GM12878 (cell line): ENCODE data around the gene FGF1.

Experiments
- GABPA ChIP-seq: IDR thresholded peaks from 2 replicates; pipeline ENCODE4 v1.6.1; 2014; ENCODE audit warnings: antibody characterized with exemption, low read depth, mild to moderate bottlenecking, inconsistent platforms
- IKZF1 ChIP-seq: fragments of 450-650 bp; conservative IDR thresholded peaks from 2 replicates; pipeline ENCODE4 v1.6.1; 2017; ENCODE audit warnings: antibody characterized with exemption, mild to moderate bottlenecking
- KDM1A ChIP-seq: fragments of 200-600 bp; sonication (generic); IDR thresholded peaks from 2 replicates; pipeline ENCODE4 v1.6.1; 2016; ENCODE audit warnings: borderline replicate concordance
- NR2C2 ChIP-seq: IDR thresholded peaks from 2 replicates; pipeline ENCODE4 v1.6.1; 2011; ENCODE audit warnings: borderline replicate concordance, low read depth; ENCODE audit not compliant: control insufficient read depth, insufficient read length
- SPI1 ChIP-seq: IDR thresholded peaks from 2 replicates; pipeline ENCODE4 v1.6.1; 2011; ENCODE audit warnings: low read depth, mild to moderate bottlenecking, low read length, moderate library complexity, borderline replicate concordance; ENCODE audit not compliant: insufficient read depth
- SRF ChIP-seq, 2 experiments: IDR thresholded peaks; 2 replicates each; pipeline ENCODE4 v1.6.1; 2011; ENCODE audit warnings: low read depth in 2 of 2, low read length in 2 of 2, mild to moderate bottlenecking in 1 of 2, moderate library complexity in 1 of 2
- SUZ12 ChIP-seq: fragments of 200-600 bp; sonication (generic); IDR thresholded peaks from one replicate; pipeline ENCODE4 v1.6.1; 2018; ENCODE audit warnings: antibody characterized with exemption, mild to moderate bottlenecking; ENCODE audit not compliant: unreplicated experiment
- TCF12 ChIP-seq: IDR thresholded peaks from 2 replicates; pipeline ENCODE4 v1.6.1; 2011; ENCODE audit warnings: low read depth, mild to moderate bottlenecking, low read length
- TF ChIP-seq, protein P1 (sequence below): fragments of 450-650 bp; IDR thresholded peaks from 2 replicates; pipeline ENCODE4 v1.6.1; 2017; ENCODE audit warnings: mild to moderate bottlenecking, moderate library complexity
- TF ChIP-seq, protein P2 (sequence below): fragments of 450-650 bp; IDR thresholded peaks from 2 replicates; pipeline ENCODE4 v1.6.1; 2018; ENCODE audit warnings: mild to moderate bottlenecking, low read depth, moderate library complexity; ENCODE audit not compliant: partially characterized antibody
- TF ChIP-seq, protein P3 (sequence below), 3 experiments: IDR thresholded peaks in 2 of 3; conservative IDR thresholded peaks in 1 of 3; 2 replicates each; pipeline ENCODE4 v1.5.1; 2011; ENCODE audit warnings: low read depth in 3 of 3, low read length in 3 of 3, mild to moderate bottlenecking in 3 of 3, control low read depth in 2 of 3, moderate library complexity in 2 of 3, inconsistent platforms in 1 of 3, mixed read lengths in 1 of 3; ENCODE audit not compliant: control insufficient read depth in 2 of 3, insufficient read depth in 1 of 3; ENCODE audit errors: extremely low read depth in 1 of 3

DNA sequence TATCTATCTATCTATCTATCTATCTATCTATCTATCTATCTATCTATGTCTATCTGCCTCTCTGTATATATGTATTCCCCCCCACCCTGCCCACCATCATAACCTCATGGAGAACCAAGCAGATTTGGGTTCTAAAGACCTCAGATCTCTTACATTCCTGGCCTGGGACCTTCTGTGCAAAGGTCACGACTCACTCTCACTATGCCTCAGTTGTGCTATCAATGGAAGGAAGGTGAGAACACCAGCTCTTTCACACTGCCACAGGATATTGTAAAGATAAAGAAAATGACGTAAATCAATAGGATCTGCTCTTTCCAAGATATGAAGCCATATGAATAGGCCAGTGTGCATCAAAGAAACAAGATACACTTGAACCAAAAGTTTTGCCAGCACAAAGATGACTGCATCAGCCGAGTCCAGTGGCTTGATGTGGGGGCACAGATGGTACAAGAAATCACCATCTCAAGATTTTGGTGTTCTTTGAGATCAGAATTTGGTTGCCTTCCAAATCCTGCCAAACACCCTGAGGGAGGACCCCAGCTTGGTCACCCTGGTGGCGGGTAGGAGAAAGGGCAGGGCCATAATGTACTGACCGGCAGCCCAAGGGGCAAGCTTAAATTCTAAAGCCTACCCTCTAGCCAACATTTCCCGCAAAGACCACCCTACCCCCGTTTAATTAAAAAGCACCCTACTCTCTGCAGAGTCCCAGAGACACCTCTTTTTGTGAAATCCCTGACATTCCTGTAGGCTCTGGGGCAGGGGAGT lies 8.4 kb upstream of the FGF1 start:
- TF ChIP-seq, protein P1, sequence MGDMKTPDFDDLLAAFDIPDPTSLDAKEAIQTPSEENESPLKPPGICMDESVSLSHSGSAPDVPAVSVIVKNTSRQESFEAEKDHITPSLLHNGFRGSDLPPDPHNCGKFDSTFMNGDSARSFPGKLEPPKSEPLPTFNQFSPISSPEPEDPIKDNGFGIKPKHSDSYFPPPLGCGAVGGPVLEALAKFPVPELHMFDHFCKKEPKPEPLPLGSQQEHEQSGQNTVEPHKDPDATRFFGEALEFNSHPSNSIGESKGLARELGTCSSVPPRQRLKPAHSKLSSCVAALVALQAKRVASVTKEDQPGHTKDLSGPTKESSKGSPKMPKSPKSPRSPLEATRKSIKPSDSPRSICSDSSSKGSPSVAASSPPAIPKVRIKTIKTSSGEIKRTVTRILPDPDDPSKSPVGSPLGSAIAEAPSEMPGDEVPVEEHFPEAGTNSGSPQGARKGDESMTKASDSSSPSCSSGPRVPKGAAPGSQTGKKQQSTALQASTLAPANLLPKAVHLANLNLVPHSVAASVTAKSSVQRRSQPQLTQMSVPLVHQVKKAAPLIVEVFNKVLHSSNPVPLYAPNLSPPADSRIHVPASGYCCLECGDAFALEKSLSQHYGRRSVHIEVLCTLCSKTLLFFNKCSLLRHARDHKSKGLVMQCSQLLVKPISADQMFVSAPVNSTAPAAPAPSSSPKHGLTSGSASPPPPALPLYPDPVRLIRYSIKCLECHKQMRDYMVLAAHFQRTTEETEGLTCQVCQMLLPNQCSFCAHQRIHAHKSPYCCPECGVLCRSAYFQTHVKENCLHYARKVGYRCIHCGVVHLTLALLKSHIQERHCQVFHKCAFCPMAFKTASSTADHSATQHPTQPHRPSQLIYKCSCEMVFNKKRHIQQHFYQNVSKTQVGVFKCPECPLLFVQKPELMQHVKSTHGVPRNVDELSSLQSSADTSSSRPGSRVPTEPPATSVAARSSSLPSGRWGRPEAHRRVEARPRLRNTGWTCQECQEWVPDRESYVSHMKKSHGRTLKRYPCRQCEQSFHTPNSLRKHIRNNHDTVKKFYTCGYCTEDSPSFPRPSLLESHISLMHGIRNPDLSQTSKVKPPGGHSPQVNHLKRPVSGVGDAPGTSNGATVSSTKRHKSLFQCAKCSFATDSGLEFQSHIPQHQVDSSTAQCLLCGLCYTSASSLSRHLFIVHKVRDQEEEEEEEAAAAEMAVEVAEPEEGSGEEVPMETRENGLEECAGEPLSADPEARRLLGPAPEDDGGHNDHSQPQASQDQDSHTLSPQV, result no peak
- TF ChIP-seq, protein P2, sequence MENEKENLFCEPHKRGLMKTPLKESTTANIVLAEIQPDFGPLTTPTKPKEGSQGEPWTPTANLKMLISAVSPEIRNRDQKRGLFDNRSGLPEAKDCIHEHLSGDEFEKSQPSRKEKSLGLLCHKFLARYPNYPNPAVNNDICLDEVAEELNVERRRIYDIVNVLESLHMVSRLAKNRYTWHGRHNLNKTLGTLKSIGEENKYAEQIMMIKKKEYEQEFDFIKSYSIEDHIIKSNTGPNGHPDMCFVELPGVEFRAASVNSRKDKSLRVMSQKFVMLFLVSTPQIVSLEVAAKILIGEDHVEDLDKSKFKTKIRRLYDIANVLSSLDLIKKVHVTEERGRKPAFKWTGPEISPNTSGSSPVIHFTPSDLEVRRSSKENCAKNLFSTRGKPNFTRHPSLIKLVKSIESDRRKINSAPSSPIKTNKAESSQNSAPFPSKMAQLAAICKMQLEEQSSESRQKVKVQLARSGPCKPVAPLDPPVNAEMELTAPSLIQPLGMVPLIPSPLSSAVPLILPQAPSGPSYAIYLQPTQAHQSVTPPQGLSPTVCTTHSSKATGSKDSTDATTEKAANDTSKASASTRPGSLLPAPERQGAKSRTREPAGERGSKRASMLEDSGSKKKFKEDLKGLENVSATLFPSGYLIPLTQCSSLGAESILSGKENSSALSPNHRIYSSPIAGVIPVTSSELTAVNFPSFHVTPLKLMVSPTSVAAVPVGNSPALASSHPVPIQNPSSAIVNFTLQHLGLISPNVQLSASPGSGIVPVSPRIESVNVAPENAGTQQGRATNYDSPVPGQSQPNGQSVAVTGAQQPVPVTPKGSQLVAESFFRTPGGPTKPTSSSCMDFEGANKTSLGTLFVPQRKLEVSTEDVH, result no peak
- TF ChIP-seq SPI1 (no peak), SRF (IDR thresholded peaks at IDR 0.05; ENCODE audit: low read depth in 2 of 2, low read length in 2 of 2) (no peak), KDM1A (no peak), SUZ12 (no peak), NR2C2 (no peak), TCF12 (no peak), IKZF1 (no peak), GABPA (no peak)
- TF ChIP-seq, protein P3, sequence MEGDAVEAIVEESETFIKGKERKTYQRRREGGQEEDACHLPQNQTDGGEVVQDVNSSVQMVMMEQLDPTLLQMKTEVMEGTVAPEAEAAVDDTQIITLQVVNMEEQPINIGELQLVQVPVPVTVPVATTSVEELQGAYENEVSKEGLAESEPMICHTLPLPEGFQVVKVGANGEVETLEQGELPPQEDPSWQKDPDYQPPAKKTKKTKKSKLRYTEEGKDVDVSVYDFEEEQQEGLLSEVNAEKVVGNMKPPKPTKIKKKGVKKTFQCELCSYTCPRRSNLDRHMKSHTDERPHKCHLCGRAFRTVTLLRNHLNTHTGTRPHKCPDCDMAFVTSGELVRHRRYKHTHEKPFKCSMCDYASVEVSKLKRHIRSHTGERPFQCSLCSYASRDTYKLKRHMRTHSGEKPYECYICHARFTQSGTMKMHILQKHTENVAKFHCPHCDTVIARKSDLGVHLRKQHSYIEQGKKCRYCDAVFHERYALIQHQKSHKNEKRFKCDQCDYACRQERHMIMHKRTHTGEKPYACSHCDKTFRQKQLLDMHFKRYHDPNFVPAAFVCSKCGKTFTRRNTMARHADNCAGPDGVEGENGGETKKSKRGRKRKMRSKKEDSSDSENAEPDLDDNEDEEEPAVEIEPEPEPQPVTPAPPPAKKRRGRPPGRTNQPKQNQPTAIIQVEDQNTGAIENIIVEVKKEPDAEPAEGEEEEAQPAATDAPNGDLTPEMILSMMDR (IDR thresholded peaks at IDR 0.05 in 2 of 3, conservative IDR thresholded peaks at IDR 0.05 in 1 of 3; ENCODE audit: control insufficient read depth in 2 of 3, extremely low read depth in 1 of 3, insufficient read depth in 1 of 3, low read depth in 3 of 3, low read length in 3 of 3), result no peak
